OCI-LY1 (cell line): ENCODE measurements around the gene CACNA2D1.

Source experiments
- H2AFZ ChIP-seq: fragments of 200-600 bp; sonication (generic), shearing (Covaris generic); 2 replicates; pipeline ENCODE4 v1.6.0; 2014; ENCODE audit warnings: antibody characterized with exemption, mild to moderate bottlenecking, low read length
- H3F3A ChIP-seq: fragments of 200-600 bp; sonication (generic), shearing (Covaris generic); 2 replicates; pipeline ENCODE4 v1.6.0; 2014; ENCODE audit warnings: mild to moderate bottlenecking, antibody characterized with exemption, low read length, moderate library complexity; ENCODE audit not compliant: insufficient read depth
- H3K27ac ChIP-seq: fragments of 200-600 bp; sonication (generic); 2 replicates; pipeline ENCODE4 v1.5.1; 2014; ENCODE audit warnings: low read length, mixed run types, mild to moderate bottlenecking, low read depth; ENCODE audit not compliant: poor library complexity, severe bottlenecking
- H3K27me3 ChIP-seq: fragments of 200-600 bp; sonication (generic); 2 replicates; pipeline ENCODE4 v1.6.0; 2014; ENCODE audit warnings: antibody characterized with exemption, mild to moderate bottlenecking, low read length, moderate library complexity; ENCODE audit not compliant: insufficient read depth
- H3K36me3 ChIP-seq: fragments of 200-600 bp; sonication (generic); 2 replicates; pipeline ENCODE4 v1.6.1; 2014; ENCODE audit warnings: mild to moderate bottlenecking, antibody characterized with exemption, low read length, moderate library complexity, mixed read lengths; ENCODE audit not compliant: insufficient read depth
- H3K4me1 ChIP-seq: fragments of 200-600 bp; sonication (generic); 2 replicates; pipeline ENCODE4 v1.5.1; 2014; ENCODE audit warnings: mild to moderate bottlenecking, low read length, moderate library complexity; ENCODE audit not compliant: insufficient read depth, severe bottlenecking
- H3K4me2 ChIP-seq: fragments of 200-600 bp; sonication (generic), shearing (Covaris generic); 2 replicates; pipeline ENCODE4 v1.6.1; 2014; ENCODE audit warnings: low read length
- H3K4me3 ChIP-seq: fragments of 200-600 bp; sonication (generic); 2 replicates; pipeline ENCODE4 v1.5.1; 2014; ENCODE audit warnings: low read length, low read depth, mild to moderate bottlenecking, mixed read lengths; ENCODE audit not compliant: poor library complexity, severe bottlenecking
- H3K79me2 ChIP-seq: fragments of 200-600 bp; shearing (Covaris generic); 2 replicates; pipeline ENCODE4 v1.6.1; 2016; ENCODE audit warnings: mixed run types, low read length, mixed read lengths; ENCODE audit not compliant: insufficient read depth
- H3K9ac ChIP-seq: fragments of 200-600 bp; sonication (generic), shearing (Covaris generic); 2 replicates; pipeline ENCODE4 v1.6.1; 2014; ENCODE audit warnings: mild to moderate bottlenecking, low read length, mixed read lengths
- H3K9me2 ChIP-seq: fragments of 200-600 bp; sonication (generic), shearing (Covaris generic); 2 replicates; pipeline ENCODE4 v1.6.1; 2014; ENCODE audit warnings: low read depth, mild to moderate bottlenecking, low read length, mixed read lengths
- H3K9me3 ChIP-seq: fragments of 200-600 bp; shearing (Covaris generic); 2 replicates; pipeline ENCODE4 v1.6.1; 2014; ENCODE audit warnings: low read length, mixed read lengths
- H4K20me1 ChIP-seq: fragments of 200-600 bp; sonication (generic), shearing (Covaris generic); 2 replicates; pipeline ENCODE4 v1.6.0; 2016; ENCODE audit warnings: mild to moderate bottlenecking, low read length; ENCODE audit not compliant: insufficient read depth
- EZH2 ChIP-seq: fragments of 200-600 bp; sonication (generic), shearing (Covaris generic); IDR thresholded peaks from 2 replicates; pipeline ENCODE4 v1.8.0; 2017; ENCODE audit warnings: borderline replicate concordance, mixed run types, mild to moderate bottlenecking, antibody characterized with exemption, low read length, moderate library complexity, mixed read lengths
- TF ChIP-seq, protein P1 (sequence below): fragments of 200-600 bp; sonication (generic), shearing (Covaris generic); IDR thresholded peaks from 2 replicates; pipeline ENCODE4 v1.5.1; 2017; ENCODE audit warnings: mild to moderate bottlenecking, antibody characterized with exemption, low read length, moderate library complexity, mixed read lengths

The CACNA2D1 gene

DNA sequence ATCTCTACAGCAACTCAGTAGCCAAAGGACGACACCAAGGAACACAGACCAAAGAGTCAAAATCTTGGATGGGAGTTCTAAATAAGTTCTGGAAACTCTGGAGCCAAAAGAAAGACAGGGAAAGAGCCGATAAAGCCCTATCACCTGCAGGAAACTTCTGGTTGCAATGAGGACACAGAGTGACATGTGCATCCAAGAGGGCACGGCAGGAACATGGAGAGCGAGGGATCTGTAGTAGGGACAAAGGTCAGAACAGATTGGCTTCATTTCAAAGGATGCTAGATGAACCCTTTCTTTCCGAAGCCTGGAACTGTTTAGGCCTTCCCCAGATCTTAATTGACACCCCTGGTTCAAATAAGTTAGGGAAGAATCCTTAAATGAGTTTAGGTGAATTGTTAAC lies 39.5 kb downstream of the CACNA2D1 start:
- H2AFZ ChIP-seq, result no peak overlapping the region
- H3K4me3 ChIP-seq, result no peak overlapping the region
- H3K4me2 ChIP-seq, result no peak overlapping the region
- no peak overlapping the region for H3K27ac ChIP-seq
- H3K27me3 ChIP-seq, result no peaks in the 10 kb centered on the region
- 0 out of 2 replicates have a peak, but pooled peaks cover 3% of the 10 kb centered on the region for H3K9me2 ChIP-seq
- H3K4me1 ChIP-seq, result no peaks in the 10 kb centered on the region
- no peaks in the 10 kb centered on the region for H3K9me3 ChIP-seq
- H3F3A ChIP-seq, result no peaks in the 10 kb centered on the region
- no peak for TF ChIP-seq EZH2
- TF ChIP-seq, protein P1, sequence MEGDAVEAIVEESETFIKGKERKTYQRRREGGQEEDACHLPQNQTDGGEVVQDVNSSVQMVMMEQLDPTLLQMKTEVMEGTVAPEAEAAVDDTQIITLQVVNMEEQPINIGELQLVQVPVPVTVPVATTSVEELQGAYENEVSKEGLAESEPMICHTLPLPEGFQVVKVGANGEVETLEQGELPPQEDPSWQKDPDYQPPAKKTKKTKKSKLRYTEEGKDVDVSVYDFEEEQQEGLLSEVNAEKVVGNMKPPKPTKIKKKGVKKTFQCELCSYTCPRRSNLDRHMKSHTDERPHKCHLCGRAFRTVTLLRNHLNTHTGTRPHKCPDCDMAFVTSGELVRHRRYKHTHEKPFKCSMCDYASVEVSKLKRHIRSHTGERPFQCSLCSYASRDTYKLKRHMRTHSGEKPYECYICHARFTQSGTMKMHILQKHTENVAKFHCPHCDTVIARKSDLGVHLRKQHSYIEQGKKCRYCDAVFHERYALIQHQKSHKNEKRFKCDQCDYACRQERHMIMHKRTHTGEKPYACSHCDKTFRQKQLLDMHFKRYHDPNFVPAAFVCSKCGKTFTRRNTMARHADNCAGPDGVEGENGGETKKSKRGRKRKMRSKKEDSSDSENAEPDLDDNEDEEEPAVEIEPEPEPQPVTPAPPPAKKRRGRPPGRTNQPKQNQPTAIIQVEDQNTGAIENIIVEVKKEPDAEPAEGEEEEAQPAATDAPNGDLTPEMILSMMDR, result no peak
- H3K36me3 ChIP-seq, result no peaks in the 10 kb centered on the region
- H4K20me1 ChIP-seq, result no peaks in the 10 kb centered on the region
- no peaks in the 10 kb centered on the region for H3K79me2 ChIP-seq
- no peak overlapping the region for H3K9ac ChIP-seq

DNA sequence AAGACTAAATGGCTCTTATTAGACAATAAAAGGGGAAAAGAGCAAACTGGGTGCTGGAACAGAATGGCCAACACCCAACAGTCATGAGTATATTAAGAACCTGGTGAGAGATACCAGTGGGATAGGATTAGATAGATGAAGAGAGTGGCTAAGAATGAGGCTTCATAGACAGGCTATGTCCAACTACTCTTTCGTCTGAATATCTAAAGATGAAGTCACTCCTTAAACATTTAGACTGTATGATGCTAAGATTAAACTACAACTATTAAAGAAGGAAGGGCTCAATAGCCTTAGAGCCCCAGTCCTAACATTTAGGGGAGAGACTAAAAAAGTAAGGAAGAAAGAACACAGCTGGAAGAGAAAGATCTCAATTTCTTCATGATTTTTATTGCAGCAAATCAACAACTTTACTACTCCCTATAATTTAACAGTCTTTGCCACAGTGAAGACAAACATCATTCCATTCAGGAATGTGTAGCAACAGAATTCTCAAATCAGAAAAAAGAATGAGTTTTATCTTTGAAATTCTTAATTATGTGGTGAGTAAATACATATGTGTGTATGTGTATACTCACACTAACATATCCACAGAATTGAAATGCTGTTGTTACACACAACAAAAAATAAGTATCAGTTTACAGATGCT lies 45.6 kb downstream of the CACNA2D1 start:
- Histone ChIP-seq H3K4me1 (no peaks in the 10 kb centered on the region), H3F3A (no peaks in the 10 kb centered on the region), H3K9me3 (no peaks in the 10 kb centered on the region), H3K79me2 (no peaks in the 10 kb centered on the region), H3K4me2 (no peak overlapping the region), H3K36me3 (no peaks in the 10 kb centered on the region), H2AFZ (no peak overlapping the region), H3K9me2 (no peaks in the 10 kb centered on the region), H4K20me1 (no peaks in the 10 kb centered on the region), H3K27me3 (no peaks in the 10 kb centered on the region), H3K4me3 (no peak overlapping the region), H3K9ac (no peak overlapping the region), H3K27ac (no peak overlapping the region)
- TF ChIP-seq, protein P1, result no peak
- no peak for TF ChIP-seq EZH2

GRCh38 chr7:82396343-82396742 lies 47.2 kb downstream of the CACNA2D1 start:
- Histone ChIP-seq H3K9me2 (no peaks in the 10 kb centered on the region), H3K27ac (no peak overlapping the region)

More at GRCh38 chr7:82396343-82396742, 47.2 kb downstream of the CACNA2D1 start:
- Histone ChIP-seq H3K4me3 (no peak overlapping the region), H3K9ac (no peak overlapping the region), H3K27me3 (no peaks in the 10 kb centered on the region), H4K20me1 (no peaks in the 10 kb centered on the region), H2AFZ (no peak overlapping the region), H3F3A (no peaks in the 10 kb centered on the region), H3K79me2 (no peaks in the 10 kb centered on the region), H3K4me2 (no peak overlapping the region), H3K36me3 (no peaks in the 10 kb centered on the region), H3K9me3 (0 out of 2 replicates have a peak, but pooled peaks cover 2% of the 10 kb centered on the region), H3K4me1 (no peaks in the 10 kb centered on the region)
- no peak for TF ChIP-seq EZH2
- TF ChIP-seq, protein P1, result no peak
